Stomach (tissue), 4 donors: ENCODE measurements around the gene CLTA.
"Not testable (repeated sequence)": the region's sequence is repeated elsewhere in the genome, so short reads cannot be mapped to it uniquely, and the experiment has no call there.

ENCODE experiments used
- CTCF ChIP-seq, 7 experiments: fragments of 450-650 bp in 4 of 7; fragments of 200-600 bp in 3 of 7; sonication (generic) in 3 of 7; IDR thresholded peaks; one replicate each; pipeline ENCODE4 v1.5.1; 2016 to 2019; ENCODE audit warnings: antibody characterized with exemption in 7 of 7, control low read depth in 2 of 7, mild to moderate bottlenecking in 1 of 7
- EP300 ChIP-seq: sonication (generic); formaldehyde crosslinking; IDR thresholded peaks from one replicate; pipeline ENCODE4 v1.6.1; 2017; ENCODE audit warnings: antibody characterized with exemption
- POLR2AphosphoS5 ChIP-seq, 3 donors: sonication (generic); formaldehyde crosslinking; IDR thresholded peaks; one replicate each; pipeline ENCODE4 v1.6.1; 2016; ENCODE audit warnings: antibody characterized with exemption in 3 of 3

- TF ChIP-seq CTCF (IDR thresholded peaks at IDR 0.05); EP300; POLR2AphosphoS5 (IDR thresholded peaks at IDR 0.05): not testable (repeated sequence)
Measured at GRCh38 chr9:36176496-36176895, 14.2 kb upstream of the CLTA start.
